ENCODE results near the gene MAFF. TPM values are rescaled to one million over a fixed set of nuclear protein-coding genes. Genes with fewer than 3 reads are reported as not detected.

MAFF gene
- total RNA-seq, 1 experiment from 2014 or later, result 5.8 TPM

GRCh38 chr22:38244106-38244505, 42.3 kb downstream of the MAFF start:
- Histone ChIP-seq H3K9me3 (ENCODE audit: control insufficient read depth, low read depth, low read length) (no peaks in the 10 kb centered on the region), H2AFZ (ENCODE audit: low read length) (no peak overlapping the region), H3K79me1 (ENCODE audit: insufficient read depth, low read depth, low read length, poor library complexity, severe bottlenecking) (no peaks in the 10 kb centered on the region), H4K5ac (ENCODE audit: insufficient read length, low read depth, low read length) (no peak overlapping the region), H4K91ac (ENCODE audit: insufficient read length, low read depth, low read length) (no peak overlapping the region), H2AK5ac (ENCODE audit: insufficient read length, low read length) (no peak overlapping the region), H3K18ac (ENCODE audit: insufficient read length, low read depth, low read length) (no peak overlapping the region), H3K27me3 (ENCODE audit: insufficient read depth, low read length) (no peaks in the 10 kb centered on the region), H3T11ph (ENCODE audit: low read length) (no peak overlapping the region), H3K27ac (ENCODE audit: insufficient read length, low read depth, low read length) (no peak overlapping the region), H3K9ac (ENCODE audit: extremely low read depth, insufficient read length, low read length) (no peak overlapping the region), H2BK5ac (ENCODE audit: insufficient read length, low read length) (no peak overlapping the region), H2BK15ac (ENCODE audit: low read depth, low read length) (no peak overlapping the region), H3K4ac (ENCODE audit: low read depth, low read length) (no peak overlapping the region), H3K4me2 (ENCODE audit: insufficient read depth, insufficient read length, low read length) (no peak overlapping the region), H3K79me2 (ENCODE audit: insufficient read depth, low read length) (no peaks in the 10 kb centered on the region), H3K23ac (ENCODE audit: insufficient read length, low read depth, low read length) (no peak overlapping the region), H2BK12ac (ENCODE audit: insufficient read length, low read depth, low read length) (no peak overlapping the region), H3K4me1 (ENCODE audit: insufficient read depth, low read length) (no peaks in the 10 kb centered on the region), H4K20me1 (ENCODE audit: control insufficient read depth, insufficient read depth, insufficient read length) (no peaks in the 10 kb centered on the region), H3K56ac (ENCODE audit: insufficient read length, low read depth, low read length) (no peak overlapping the region), H3K14ac (ENCODE audit: insufficient read depth, low read length) (no peak overlapping the region), H4K8ac (replicated peaks; ENCODE audit: insufficient read length, low read depth, low read length) (no peak overlapping the region), H3K23me2 (ENCODE audit: insufficient read length, low read depth, low read length, poor library complexity, severe bottlenecking) (no peaks in the 10 kb centered on the region), H2BK20ac (ENCODE audit: low read depth, low read length, poor library complexity, severe bottlenecking) (no peak overlapping the region), H2BK120ac (ENCODE audit: low read depth, low read length, poor library complexity, severe bottlenecking) (no peak overlapping the region)
- Mint-ChIP-seq H3K27ac (peak overlapping the region; percentile 88 to 93 (median 89); a peak in 6 of 7 replicates), H3K9me3 (no peaks in the 10 kb centered on the region; a peak in 1 of 5 replicates), H3K27me3 (ENCODE audit: low read depth) (no peaks in the 10 kb centered on the region), H3K36me3 (ENCODE audit: insufficient read depth in 1 of 3, low read depth in 3 of 3) (peaks cover 17 to 40% (median 34%) of the 10 kb centered on the region in 3 experiments; a peak in 6 of 7 replicates), H3K4me1 (peaks cover 21 to 42% of the 10 kb centered on the region in 2 experiments), H3K4me3 (no peak overlapping the region; a peak in 1 of 5 replicates)
- no peak for TF ChIP-seq CTCF (conservative IDR thresholded peaks at IDR 0.05)
- no CpG with 5 or more reads among the region's 4 CpGs for WGBS (ENCODE audit: extremely low coverage, insufficient read length, low lambda C conversion rate)
- DNase-seq, result no peak
